Measurements from ENCODE around the gene BCKDHB.
A peak's percentile ranks its signal among the peaks of the same experiment; 100 is the strongest.

- TF ChIP-seq CTCF (IDR thresholded peaks at IDR 0.05), result peak; percentile 51 to 74 (median 65)
- no peak for TF ChIP-seq POLR2A (IDR thresholded peaks at IDR 0.05)
Observed at GRCh38 chr6:80214436-80215022, 108.1 kb downstream of the BCKDHB start.
